GM06990 (cell line): ENCODE data around the gene MYOG.

Source experiments
- DNase-seq: peaks from one replicate; pipeline ENCODE4 v3.0.0-alpha.2; 2011; ENCODE audit not compliant: insufficient read length; ENCODE audit errors: extremely low read depth
- H3K27me3 ChIP-seq: replicated peaks from 2 replicates; pipeline ENCODE4 v1.6.0; 2011; ENCODE audit warnings: low read length; ENCODE audit not compliant: control insufficient read depth, insufficient read depth
- H3K36me3 ChIP-seq: 2 replicates; pipeline ENCODE4 v1.5.1; 2011; ENCODE audit warnings: low read length; ENCODE audit not compliant: control insufficient read depth, insufficient read depth
- H3K4me3 ChIP-seq: replicated peaks from 2 replicates; pipeline ENCODE4 v1.5.1; 2011; ENCODE audit warnings: low read depth, mild to moderate bottlenecking, control low read depth, low read length
- TF ChIP-seq, protein P1 (sequence below): IDR thresholded peaks from 2 replicates; pipeline ENCODE4 v1.5.1; 2011; ENCODE audit warnings: low read length, control low read depth, mild to moderate bottlenecking, inconsistent platforms; ENCODE audit not compliant: insufficient read depth, poor library complexity, severe bottlenecking

The MYOG gene

DNA sequence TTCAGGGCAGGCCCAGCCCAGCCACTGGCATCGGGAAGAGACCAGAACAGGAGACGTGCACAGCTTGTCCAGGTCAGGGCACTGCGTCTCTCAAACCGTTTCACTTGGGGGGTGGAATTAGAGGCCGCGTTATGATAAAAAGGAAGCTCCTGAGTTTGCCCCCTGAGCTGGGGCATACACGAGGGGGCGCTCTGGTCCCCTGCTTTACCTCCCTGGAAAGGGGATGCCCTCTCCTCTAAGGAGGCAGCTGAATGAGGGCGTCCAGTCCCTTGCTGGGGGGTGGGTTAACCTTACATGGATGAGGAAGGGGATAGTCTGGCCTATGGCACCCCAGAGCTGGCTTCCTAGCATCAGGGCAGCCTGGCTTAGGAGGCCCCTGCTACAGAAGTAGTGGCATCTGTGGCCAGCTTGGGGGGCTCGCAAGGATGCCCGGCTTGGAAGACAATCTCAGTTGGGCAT lies 2.3 kb downstream of the MYOG start:
- H3K27me3 ChIP-seq: peaks cover 1% of the 10 kb centered on the region; the same call in 1 of the 2 replicates
- no peak for DNase-seq
- no peak overlapping the region for H3K4me3 ChIP-seq
- TF ChIP-seq, protein P1, sequence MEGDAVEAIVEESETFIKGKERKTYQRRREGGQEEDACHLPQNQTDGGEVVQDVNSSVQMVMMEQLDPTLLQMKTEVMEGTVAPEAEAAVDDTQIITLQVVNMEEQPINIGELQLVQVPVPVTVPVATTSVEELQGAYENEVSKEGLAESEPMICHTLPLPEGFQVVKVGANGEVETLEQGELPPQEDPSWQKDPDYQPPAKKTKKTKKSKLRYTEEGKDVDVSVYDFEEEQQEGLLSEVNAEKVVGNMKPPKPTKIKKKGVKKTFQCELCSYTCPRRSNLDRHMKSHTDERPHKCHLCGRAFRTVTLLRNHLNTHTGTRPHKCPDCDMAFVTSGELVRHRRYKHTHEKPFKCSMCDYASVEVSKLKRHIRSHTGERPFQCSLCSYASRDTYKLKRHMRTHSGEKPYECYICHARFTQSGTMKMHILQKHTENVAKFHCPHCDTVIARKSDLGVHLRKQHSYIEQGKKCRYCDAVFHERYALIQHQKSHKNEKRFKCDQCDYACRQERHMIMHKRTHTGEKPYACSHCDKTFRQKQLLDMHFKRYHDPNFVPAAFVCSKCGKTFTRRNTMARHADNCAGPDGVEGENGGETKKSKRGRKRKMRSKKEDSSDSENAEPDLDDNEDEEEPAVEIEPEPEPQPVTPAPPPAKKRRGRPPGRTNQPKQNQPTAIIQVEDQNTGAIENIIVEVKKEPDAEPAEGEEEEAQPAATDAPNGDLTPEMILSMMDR: no peak
- no peaks in the 10 kb centered on the region for H3K36me3 ChIP-seq

DNA sequence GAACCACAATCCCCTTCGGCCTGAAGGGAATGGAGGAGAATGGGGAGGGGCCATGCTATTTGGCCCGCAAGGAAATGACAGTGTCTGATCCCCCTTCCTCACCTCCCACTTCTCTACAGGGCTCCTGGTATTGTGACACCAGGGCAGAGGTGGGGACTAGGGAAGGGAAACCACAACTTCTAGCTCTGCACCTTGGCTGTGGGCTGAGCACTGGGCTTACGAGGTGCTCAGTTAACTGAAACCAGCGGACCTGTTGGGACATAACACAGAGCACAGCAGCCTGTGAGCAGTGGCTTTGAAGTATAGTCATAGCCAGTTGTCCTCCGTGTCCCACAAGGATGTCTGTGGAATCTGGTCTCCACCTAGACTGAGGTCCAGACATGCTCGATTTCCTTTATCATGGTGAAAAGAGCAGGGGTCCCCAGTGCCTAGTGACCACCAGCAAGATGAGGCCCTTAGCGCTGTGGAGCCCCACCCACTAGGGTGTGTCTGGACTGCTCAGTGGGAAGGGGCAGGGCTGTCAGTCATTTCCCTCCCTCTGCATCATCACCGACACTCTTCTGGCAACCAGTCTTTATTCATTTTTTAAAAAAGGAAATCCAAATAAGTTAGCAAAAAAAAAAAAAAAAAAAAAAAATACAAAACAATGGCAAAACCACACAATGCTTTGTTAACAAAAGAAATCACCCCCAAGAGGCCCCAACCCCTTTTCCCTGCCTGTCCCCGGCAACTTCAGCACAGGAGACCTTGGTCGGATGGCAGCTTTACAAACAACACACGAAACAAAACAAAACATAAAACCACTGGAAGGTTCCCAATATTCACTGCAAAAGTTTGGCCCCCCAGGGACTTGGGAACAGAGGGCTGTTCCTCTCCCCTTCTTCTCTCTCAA lies 3.0 kb downstream of the MYOG start:
- Histone ChIP-seq H3K27me3 (peaks cover 3% of the 10 kb centered on the region), H3K36me3 (no peaks in the 10 kb centered on the region), H3K4me3 (no peak overlapping the region)
- TF ChIP-seq, protein P1: no peak
- DNase-seq: no peak

DNA sequence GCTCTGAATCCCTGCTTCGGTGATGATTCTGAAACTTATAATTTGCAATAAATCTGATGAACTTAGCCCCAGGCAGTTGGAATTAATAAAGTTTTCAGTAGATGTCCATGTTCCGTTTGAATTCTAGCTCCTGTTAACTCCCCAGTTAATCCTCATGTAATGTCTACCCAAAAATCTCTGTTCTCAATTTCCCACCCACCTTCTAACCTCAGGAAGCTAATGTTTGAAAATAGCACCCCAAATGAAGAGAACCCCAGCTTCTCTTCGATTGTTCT lies 3.6 kb downstream of the MYOG start:
- no peak for DNase-seq
- Histone ChIP-seq H3K36me3 (no peaks in the 10 kb centered on the region), H3K27me3 (peaks cover 2% of the 10 kb centered on the region), H3K4me3 (no peak overlapping the region)
- TF ChIP-seq, protein P1: no peak

DNA sequence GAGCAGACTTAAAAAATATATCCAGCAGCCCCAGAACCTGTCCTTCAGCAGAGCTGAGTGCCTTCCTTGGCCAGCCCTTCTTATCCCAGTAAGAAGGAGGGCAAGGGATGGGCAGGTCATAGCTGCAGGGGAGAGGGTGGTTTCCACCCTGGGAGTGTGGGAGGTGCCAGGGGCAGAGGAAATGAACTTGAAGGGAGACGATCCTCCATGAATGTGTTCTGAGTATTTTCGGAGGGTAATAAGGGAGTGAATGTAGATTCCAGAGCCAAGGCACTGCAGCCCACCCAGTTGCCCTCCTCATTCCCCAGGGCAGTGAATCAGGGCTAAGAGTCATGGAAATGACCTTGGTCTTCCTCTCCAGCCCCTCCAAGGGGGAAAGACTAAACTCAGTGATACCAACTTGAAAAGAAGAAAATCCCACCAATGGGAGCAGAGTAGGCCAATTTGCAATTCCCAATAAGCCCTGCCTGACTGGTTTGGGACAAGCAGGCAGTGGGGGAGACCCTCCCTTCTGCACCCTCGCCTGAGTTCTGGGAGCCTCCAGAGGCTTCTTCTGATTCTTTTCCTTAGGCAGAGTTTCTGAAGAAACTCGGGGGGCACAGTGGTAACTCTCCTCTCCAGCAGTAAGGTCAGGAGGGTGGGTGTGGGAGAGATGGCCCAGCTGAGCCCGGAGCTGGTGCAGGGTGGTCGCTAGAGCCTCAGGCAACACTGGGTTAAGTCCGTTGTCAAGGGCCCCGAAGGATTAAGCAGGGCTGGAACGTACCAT lies 4.2 kb downstream of the MYOG start:
- no peak overlapping the region for H3K4me3 ChIP-seq
- TF ChIP-seq, protein P1: no peak
- DNase-seq: no peak
- peaks cover 2% of the 10 kb centered on the region for H3K27me3 ChIP-seq
- no peaks in the 10 kb centered on the region for H3K36me3 ChIP-seq

DNA sequence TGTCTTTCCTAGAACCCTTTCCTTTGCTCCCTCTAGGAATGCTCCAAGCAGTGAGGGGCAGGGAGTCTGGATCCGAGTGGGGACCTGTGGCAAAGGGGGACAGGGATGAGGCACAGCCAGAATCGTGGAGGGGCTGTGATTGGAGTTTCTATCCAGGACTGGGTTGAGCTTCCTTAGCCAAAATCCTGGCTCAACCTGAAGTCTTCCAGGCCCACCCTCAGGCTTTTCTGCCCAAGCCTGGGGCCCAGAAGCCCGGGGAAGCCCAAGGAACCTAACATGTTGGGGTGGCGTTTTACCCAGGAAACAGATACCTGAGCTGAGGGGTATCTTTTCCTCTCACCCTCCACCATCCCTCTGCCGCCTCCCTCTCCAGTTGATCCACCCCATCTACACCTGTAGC lies 5.4 kb downstream of the MYOG start:
- Histone ChIP-seq H3K36me3 (no peaks in the 10 kb centered on the region), H3K4me3 (no peak overlapping the region), H3K27me3 (peaks cover 2% of the 10 kb centered on the region)
- TF ChIP-seq, protein P1: no peak
- DNase-seq: no peak
